Endodermal cell (in vitro differentiated cells): Measurements from ENCODE around the gene DCANP1. TPM values are rescaled to one million over a fixed set of nuclear protein-coding genes. Genes with fewer than 3 reads are reported as not detected.
A peak's percentile ranks its signal among the peaks of the same experiment; 100 is the strongest.

Source experiments
- DNase-seq: peaks from one replicate; pipeline ENCODE4 v3.0.0-alpha.2; 2017
- H3K27ac ChIP-seq: 2 replicates; pipeline ENCODE4 v1.5.1; 2013; ENCODE audit warnings: mild to moderate bottlenecking, low read depth, low read length, moderate library complexity
- H3K27me3 ChIP-seq: 2 replicates; pipeline ENCODE4 v1.6.1; 2013; ENCODE audit warnings: mild to moderate bottlenecking, low read length, moderate library complexity; ENCODE audit not compliant: insufficient read depth, control insufficient read depth, poor library complexity, severe bottlenecking
- H3K36me3 ChIP-seq: 2 replicates; pipeline ENCODE4 v1.7.0; 2013; ENCODE audit warnings: mild to moderate bottlenecking, low read length, moderate library complexity; ENCODE audit not compliant: control insufficient read depth, insufficient read depth
- H3K4me1 ChIP-seq: one replicate; pipeline ENCODE4 v1.7.0; 2013; ENCODE audit warnings: low read length; ENCODE audit not compliant: control insufficient read depth, insufficient read depth
- H3K4me3 ChIP-seq: 2 replicates; pipeline ENCODE4 v1.5.1; 2013; ENCODE audit warnings: mild to moderate bottlenecking, low read length, moderate library complexity
- H3K9ac ChIP-seq: 2 replicates; pipeline ENCODE4 v1.6.1; 2013; ENCODE audit warnings: mild to moderate bottlenecking, low read length, moderate library complexity; ENCODE audit not compliant: poor library complexity, severe bottlenecking; ENCODE audit errors: extremely low read depth
- H3K9me3 ChIP-seq: 2 replicates; pipeline ENCODE4 v1.6.1; 2013; ENCODE audit warnings: mild to moderate bottlenecking, low read length, moderate library complexity; ENCODE audit not compliant: control insufficient read depth
- H3K27ac Mint-ChIP-seq: 2 replicates; pipeline ENCODE4 v1.8.0; 2020; ENCODE audit warnings: mixed read lengths
- H3K27me3 Mint-ChIP-seq: 2 replicates; pipeline ENCODE4 v1.8.0; 2021; ENCODE audit warnings: mild to moderate bottlenecking, mixed read lengths; ENCODE audit not compliant: insufficient read depth
- H3K36me3 Mint-ChIP-seq: 2 replicates; pipeline ENCODE4 v1.8.0; 2020; ENCODE audit warnings: low read depth, mixed read lengths
- H3K4me1 Mint-ChIP-seq: 2 replicates; pipeline ENCODE4 v1.8.0; 2020; ENCODE audit warnings: mixed read lengths
- H3K4me3 Mint-ChIP-seq: 2 replicates; pipeline ENCODE4 v1.8.0; 2020; ENCODE audit warnings: mild to moderate bottlenecking, moderate library complexity, mixed read lengths
- H3K9me3 Mint-ChIP-seq: 2 replicates; pipeline ENCODE4 v1.8.0; 2020; ENCODE audit warnings: mild to moderate bottlenecking, mixed read lengths
- CTCF ChIP-seq: fragments of 200-600 bp; sonication (generic); conservative IDR thresholded peaks from 2 replicates; pipeline ENCODE4 v1.5.0; 2021; ENCODE audit warnings: antibody characterized with exemption, mild to moderate bottlenecking
- WGBS, 2 experiments: methylation state at CpG; one replicate each; pipeline versions ENCODE4 v1.1.5 to v1.1.7; 2013; ENCODE audit warnings: missing lambda C conversion rate in 2 of 2, mixed read lengths in 1 of 2; ENCODE audit not compliant: insufficient coverage in 1 of 2, insufficient read length in 1 of 2; 5-methylcytosine and 5-hydroxymethylcytosine counted together
- total RNA-seq, 2 donors: library from RNA; stranded (reverse); fragmentation: NEBNext Ultra II Directional in 1 of 2; extraction: Animal tissue kit (Norgen Biotek cat#: 25700) in 1 of 2; gene quantifications; 2 replicates in 1 of 2; 3 replicates in 1 of 2; pipeline ENCODE4 v1.2.1, GENCODE V29; 2021

DCANP1 gene
- total RNA-seq, 2 donors from 2014 or later: not detected

GRCh38 chr5:135476615-135477581, 29.8 kb upstream of the DCANP1 start:
- DNase-seq: peak; percentile 57
- Histone ChIP-seq H3K4me3 (peak overlapping the region; percentile 23), H3K27ac (peak overlapping the region; percentile 55), H3K27me3 (peaks cover 95% of the 10 kb centered on the region), H3K9ac (no peak overlapping the region), H3K4me1 (peaks cover 13% of the 10 kb centered on the region), H3K36me3 (no peaks in the 10 kb centered on the region), H3K9me3 (no peaks in the 10 kb centered on the region)
- H3K9me3 Mint-ChIP-seq: no peaks in the 10 kb centered on the region
- H3K36me3 Mint-ChIP-seq: no peaks in the 10 kb centered on the region
- 41 to 50% methylated on average over 10 to 23 of the region's 24 CpGs for WGBS, 2 experiments
- H3K27ac Mint-ChIP-seq: no peak overlapping the region
- no peak for TF ChIP-seq CTCF
- peaks cover 32% of the 10 kb centered on the region for H3K4me1 Mint-ChIP-seq
- H3K27me3 Mint-ChIP-seq: peaks cover 52% of the 10 kb centered on the region
- H3K4me3 Mint-ChIP-seq: no peak overlapping the region

GRCh38 chr5:135473956-135474670, 27.0 kb upstream of the DCANP1 start:
- no peaks in the 10 kb centered on the region for H3K9me3 ChIP-seq
- no peaks in the 10 kb centered on the region for H3K36me3 ChIP-seq
- WGBS, 2 experiments: 79 to 83% methylated on average over 10 to 12 of the region's 12 CpGs
- H3K4me3 Mint-ChIP-seq: no peak overlapping the region
- H3K27me3 ChIP-seq: peaks cover 95% of the 10 kb centered on the region
- no peak overlapping the region for H3K4me3 ChIP-seq
- no peak overlapping the region for H3K9ac ChIP-seq
- no peak for TF ChIP-seq CTCF
- no peak overlapping the region for H3K27ac Mint-ChIP-seq
- no peak for DNase-seq
- H3K9me3 Mint-ChIP-seq: no peaks in the 10 kb centered on the region
- no peak overlapping the region for H3K27ac ChIP-seq
- H3K36me3 Mint-ChIP-seq: no peaks in the 10 kb centered on the region
- peaks cover 26% of the 10 kb centered on the region for H3K4me1 Mint-ChIP-seq
- H3K27me3 Mint-ChIP-seq: peaks cover 79% of the 10 kb centered on the region
- H3K4me1 ChIP-seq: peaks cover 11% of the 10 kb centered on the region

GRCh38 chr5:135472141-135472540, 25.0 kb upstream of the DCANP1 start:
- H3K27ac Mint-ChIP-seq: no peak overlapping the region
- WGBS, 2 experiments: 87 to 91% methylated on average over 4 to 5 of the region's 5 CpGs
- no peak overlapping the region for H3K4me3 Mint-ChIP-seq
- Histone ChIP-seq H3K4me3 (no peak overlapping the region), H3K9me3 (no peaks in the 10 kb centered on the region), H3K4me1 (peaks cover 7% of the 10 kb centered on the region), H3K27ac (no peak overlapping the region), H3K36me3 (no peaks in the 10 kb centered on the region), H3K9ac (no peak overlapping the region), H3K27me3 (peaks cover 100% of the 10 kb centered on the region)
- no peaks in the 10 kb centered on the region for H3K36me3 Mint-ChIP-seq
- TF ChIP-seq CTCF: no peak
- H3K27me3 Mint-ChIP-seq: peaks cover 94% of the 10 kb centered on the region
- no peak for DNase-seq
- H3K4me1 Mint-ChIP-seq: peaks cover 16% of the 10 kb centered on the region
- H3K9me3 Mint-ChIP-seq: no peaks in the 10 kb centered on the region
